ENCODE measurements around the gene CDK5.

CDK5 gene

GRCh38 chr7:151101621-151102396 lies 44.1 kb upstream of the CDK5 start:
- no peak for TF ChIP-seq TAF1 (IDR thresholded peaks at IDR 0.05; ENCODE audit: borderline replicate concordance, insufficient read depth, low read length)

DNA sequence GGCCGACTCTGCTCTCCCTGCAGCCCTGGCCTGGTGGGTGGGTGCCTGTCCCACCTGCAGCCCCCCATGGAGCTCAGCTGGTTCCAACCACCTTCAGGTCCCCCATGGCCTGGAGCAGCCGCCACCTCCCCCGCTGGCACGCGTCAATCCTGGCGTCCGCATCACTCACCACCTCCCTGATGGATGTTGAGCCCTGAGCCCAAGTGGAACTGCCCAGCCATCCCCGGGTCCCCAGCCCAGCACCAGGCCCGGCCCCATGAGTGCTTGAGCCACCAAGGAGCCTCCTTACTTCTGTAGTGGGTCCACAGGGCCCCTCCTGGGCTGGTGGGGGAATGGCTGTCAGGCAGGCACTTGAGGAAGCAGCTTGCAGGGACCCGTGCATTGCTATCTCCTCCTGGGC lies 43.2 kb upstream of the CDK5 start:
- TF ChIP-seq TAF1 (IDR thresholded peaks at IDR 0.05; ENCODE audit: borderline replicate concordance, insufficient read depth, low read length) (no peak), POLR2AphosphoS5 (IDR thresholded peaks at IDR 0.05; ENCODE audit: low read depth, low read length) (no peak), SIN3A (IDR thresholded peaks at IDR 0.05; ENCODE audit: borderline replicate concordance, insufficient read depth, low read length) (no peak), FOXP2 (optimal IDR thresholded peaks at IDR 0.05; ENCODE audit: borderline replicate concordance, extremely low read depth, extremely low read length, insufficient read depth) (no peak)
- TF ChIP-seq, protein P1, sequence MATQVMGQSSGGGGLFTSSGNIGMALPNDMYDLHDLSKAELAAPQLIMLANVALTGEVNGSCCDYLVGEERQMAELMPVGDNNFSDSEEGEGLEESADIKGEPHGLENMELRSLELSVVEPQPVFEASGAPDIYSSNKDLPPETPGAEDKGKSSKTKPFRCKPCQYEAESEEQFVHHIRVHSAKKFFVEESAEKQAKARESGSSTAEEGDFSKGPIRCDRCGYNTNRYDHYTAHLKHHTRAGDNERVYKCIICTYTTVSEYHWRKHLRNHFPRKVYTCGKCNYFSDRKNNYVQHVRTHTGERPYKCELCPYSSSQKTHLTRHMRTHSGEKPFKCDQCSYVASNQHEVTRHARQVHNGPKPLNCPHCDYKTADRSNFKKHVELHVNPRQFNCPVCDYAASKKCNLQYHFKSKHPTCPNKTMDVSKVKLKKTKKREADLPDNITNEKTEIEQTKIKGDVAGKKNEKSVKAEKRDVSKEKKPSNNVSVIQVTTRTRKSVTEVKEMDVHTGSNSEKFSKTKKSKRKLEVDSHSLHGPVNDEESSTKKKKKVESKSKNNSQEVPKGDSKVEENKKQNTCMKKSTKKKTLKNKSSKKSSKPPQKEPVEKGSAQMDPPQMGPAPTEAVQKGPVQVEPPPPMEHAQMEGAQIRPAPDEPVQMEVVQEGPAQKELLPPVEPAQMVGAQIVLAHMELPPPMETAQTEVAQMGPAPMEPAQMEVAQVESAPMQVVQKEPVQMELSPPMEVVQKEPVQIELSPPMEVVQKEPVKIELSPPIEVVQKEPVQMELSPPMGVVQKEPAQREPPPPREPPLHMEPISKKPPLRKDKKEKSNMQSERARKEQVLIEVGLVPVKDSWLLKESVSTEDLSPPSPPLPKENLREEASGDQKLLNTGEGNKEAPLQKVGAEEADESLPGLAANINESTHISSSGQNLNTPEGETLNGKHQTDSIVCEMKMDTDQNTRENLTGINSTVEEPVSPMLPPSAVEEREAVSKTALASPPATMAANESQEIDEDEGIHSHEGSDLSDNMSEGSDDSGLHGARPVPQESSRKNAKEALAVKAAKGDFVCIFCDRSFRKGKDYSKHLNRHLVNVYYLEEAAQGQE (IDR thresholded peaks at IDR 0.05; ENCODE audit: insufficient read depth in 1 of 2, low read depth in 2 of 2, low read length in 2 of 2) = no peak

- TF ChIP-seq FOXP2 (optimal IDR thresholded peaks at IDR 0.05; ENCODE audit: borderline replicate concordance, extremely low read depth, extremely low read length, insufficient read depth) (no peak), SIN3A (IDR thresholded peaks at IDR 0.05; ENCODE audit: borderline replicate concordance, insufficient read depth, low read length) (no peak), POLR2AphosphoS5 (IDR thresholded peaks at IDR 0.05; ENCODE audit: low read depth, low read length) (no peak), TAF1 (IDR thresholded peaks at IDR 0.05; ENCODE audit: borderline replicate concordance, insufficient read depth, low read length) (no peak)
- TF ChIP-seq, protein P1 (IDR thresholded peaks at IDR 0.05; ENCODE audit: insufficient read depth in 1 of 2, low read depth in 2 of 2, low read length in 2 of 2) = no peak
Observed at GRCh38 chr7:151099486-151100211, 42.0 kb upstream of the CDK5 start.

DNA sequence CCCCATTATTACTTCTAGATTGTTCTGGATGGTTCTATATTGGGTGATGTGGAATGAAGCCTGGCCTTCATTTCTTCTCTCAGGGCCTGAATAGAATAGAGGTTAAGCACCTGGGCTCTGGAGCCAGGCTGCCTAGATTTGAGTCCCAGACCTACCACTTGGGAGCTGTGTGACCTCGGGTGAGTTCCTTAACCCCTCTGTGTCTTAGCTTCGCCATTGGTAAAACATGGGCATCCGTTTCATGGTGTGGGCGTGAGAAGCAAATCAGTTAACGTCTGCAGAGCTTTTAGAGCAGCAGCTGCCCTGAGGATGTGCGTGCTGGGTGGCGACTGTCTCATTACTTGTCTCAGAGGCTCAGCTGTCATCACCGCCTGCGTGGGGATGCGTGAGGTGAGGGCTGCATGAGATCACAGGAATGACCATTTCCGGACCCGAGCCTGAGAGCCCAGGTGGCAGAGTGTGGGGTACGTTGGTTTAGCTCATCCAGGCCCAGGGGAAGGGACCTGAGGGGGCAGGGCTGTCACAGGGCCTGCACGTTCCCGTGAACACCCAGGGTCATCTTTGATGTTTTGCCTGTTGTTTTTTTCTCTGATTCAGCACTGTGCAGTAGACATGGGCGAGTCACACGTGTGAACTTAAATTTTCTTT lies 38.3 kb upstream of the CDK5 start:
- no peak for TF ChIP-seq POLR2AphosphoS5 (IDR thresholded peaks at IDR 0.05; ENCODE audit: low read depth, low read length)
- TF ChIP-seq, protein P1 (IDR thresholded peaks at IDR 0.05; ENCODE audit: insufficient read depth in 1 of 2, low read depth in 2 of 2, low read length in 2 of 2) = no peak
- no peak for TF ChIP-seq SIN3A (IDR thresholded peaks at IDR 0.05; ENCODE audit: borderline replicate concordance, insufficient read depth, low read length)
- TF ChIP-seq FOXP2 (optimal IDR thresholded peaks at IDR 0.05; ENCODE audit: borderline replicate concordance, extremely low read depth, extremely low read length, insufficient read depth) = no peak
- no peak for TF ChIP-seq TAF1 (IDR thresholded peaks at IDR 0.05; ENCODE audit: borderline replicate concordance, insufficient read depth, low read length)

- TF ChIP-seq POLR2AphosphoS5 (IDR thresholded peaks at IDR 0.05; ENCODE audit: low read depth, low read length) = no peak
- TF ChIP-seq SIN3A (IDR thresholded peaks at IDR 0.05; ENCODE audit: borderline replicate concordance, insufficient read depth, low read length) = no peak
- TF ChIP-seq FOXP2 (optimal IDR thresholded peaks at IDR 0.05; ENCODE audit: borderline replicate concordance, extremely low read depth, extremely low read length, insufficient read depth) = no peak
- no peak for TF ChIP-seq TAF1 (IDR thresholded peaks at IDR 0.05; ENCODE audit: borderline replicate concordance, insufficient read depth, low read length)
- TF ChIP-seq, protein P1 (IDR thresholded peaks at IDR 0.05; ENCODE audit: insufficient read depth in 1 of 2, low read depth in 2 of 2, low read length in 2 of 2) = no peak
Observed at GRCh38 chr7:151095123-151095797, 37.6 kb upstream of the CDK5 start.
